ENCODE data around the gene ACADM. TPM values are rescaled to one million over a fixed set of nuclear protein-coding genes. Genes with fewer than 3 reads are reported as not detected.

The ACADM gene
- total and polyA plus RNA-seq, 4 experiments from 2014 or later, result 31.9 to 67.2 (median 41.6) TPM

- CTCF ChIA-PET (ENCODE audit: partially characterized antibody), result no interaction called here
- peaks cover 24% of the 10 kb centered on the region for H3K36me3 ChIP-seq (ENCODE audit: insufficient read depth, low read length)
- DNase-seq, result no peak
- Mint-ChIP-seq H3K9me3 (no peaks in the 10 kb centered on the region), H3K27ac (peak overlapping the region; percentile 80 to 100 (median 93)), H3K36me3 (peaks cover 49 to 79% of the 10 kb centered on the region in 2 donors), H3K4me1 (peaks cover 41 to 80% (median 61%) of the 10 kb centered on the region in 4 donors), H3K27me3 (no peaks in the 10 kb centered on the region), H3K4me3 (peak overlapping the region in 6 of 8 donors; percentile 26 to 100 (median 98))
- no peak overlapping the region for H3K4me3 ChIP-seq (ENCODE audit: low read length in 2 of 2)
- H3K9me3 ChIP-seq (ENCODE audit: control insufficient read depth in 1 of 2, low read length in 2 of 2), result no peaks in the 10 kb centered on the region
- intact Hi-C loops (cut with micrococcal nuclease), result loop anchor here (5.0 to 10.0 kb wide), 3 partner anchors 282 to 1593 kb away; partner anchors contain the start of genes CRYZ, FPGT, LRRIQ3 and ST6GALNAC3
- POLR2A ChIA-PET (ENCODE audit: partially characterized antibody), result no interaction called here
- no peaks in the 10 kb centered on the region for H3K27me3 ChIP-seq (ENCODE audit: insufficient read depth, low read length)
- peak overlapping the region; percentile 36 for H3K27ac ChIP-seq (ENCODE audit: low read depth, low read length)
- peaks cover 60% of the 10 kb centered on the region for H3K4me1 ChIP-seq (ENCODE audit: insufficient read depth, low read length)
These were observed 65.5 kb downstream of the ACADM start for GRCh38 chr1:75789988-75790387.

- Histone ChIP-seq H3K4me3 (ENCODE audit: low read length in 2 of 2) (no peak overlapping the region), H3K27ac (ENCODE audit: low read depth, low read length) (peak overlapping the region; percentile 36), H3K4me1 (ENCODE audit: insufficient read depth, low read length) (peaks cover 53% of the 10 kb centered on the region), H3K27me3 (ENCODE audit: insufficient read depth, low read length) (no peaks in the 10 kb centered on the region), H3K9me3 (ENCODE audit: control insufficient read depth in 1 of 2, low read length in 2 of 2) (no peaks in the 10 kb centered on the region), H3K36me3 (ENCODE audit: insufficient read depth, low read length) (peaks cover 34% of the 10 kb centered on the region)
- CTCF ChIA-PET (ENCODE audit: partially characterized antibody), result no interaction called here
- H3K36me3 Mint-ChIP-seq, result peaks cover 53 to 82% of the 10 kb centered on the region in 2 donors
- no peaks in the 10 kb centered on the region for H3K9me3 Mint-ChIP-seq
- POLR2A ChIA-PET (ENCODE audit: partially characterized antibody), result no interaction called here
- no peak for DNase-seq
- peaks cover 37 to 70% (median 55%) of the 10 kb centered on the region in 4 donors for H3K4me1 Mint-ChIP-seq
- intact Hi-C loops (cut with micrococcal nuclease), result no loop called here
- peak overlapping the region in 6 of 8 donors; percentile 20 to 99 (median 68) for H3K4me3 Mint-ChIP-seq
- H3K27ac Mint-ChIP-seq, result peak overlapping the region; percentile 80 to 96 (median 93)
- no peaks in the 10 kb centered on the region for H3K27me3 Mint-ChIP-seq
These were observed 66.5 kb downstream of the ACADM start for GRCh38 chr1:75791022-75791421.

GRCh38 chr1:75792091-75792490, 67.6 kb downstream of the ACADM start:
- peaks cover 41% of the 10 kb centered on the region for H3K36me3 ChIP-seq (ENCODE audit: insufficient read depth, low read length)
- ChIA-PET POLR2A (ENCODE audit: partially characterized antibody) (no interaction called here), CTCF (ENCODE audit: partially characterized antibody) (no interaction called here)
- H3K9me3 ChIP-seq (ENCODE audit: control insufficient read depth in 1 of 2, low read length in 2 of 2), result no peaks in the 10 kb centered on the region
- Mint-ChIP-seq H3K4me3 (no peak overlapping the region), H3K9me3 (no peaks in the 10 kb centered on the region), H3K27me3 (no peaks in the 10 kb centered on the region), H3K4me1 (peaks cover 39 to 66% (median 51%) of the 10 kb centered on the region in 4 donors), H3K27ac (peak overlapping the region in 1 of 7 donors; percentile 95), H3K36me3 (peaks cover 60 to 81% of the 10 kb centered on the region in 2 donors)
- DNase-seq, result no peak
- intact Hi-C loops (cut with micrococcal nuclease), result no loop called here
- H3K4me1 ChIP-seq (ENCODE audit: insufficient read depth, low read length), result peaks cover 52% of the 10 kb centered on the region
- no peak overlapping the region for H3K27ac ChIP-seq (ENCODE audit: low read depth, low read length)
- no peaks in the 10 kb centered on the region for H3K27me3 ChIP-seq (ENCODE audit: insufficient read depth, low read length)
- no peak overlapping the region for H3K4me3 ChIP-seq (ENCODE audit: low read length in 2 of 2)

GRCh38 chr1:75794382-75794781, 69.9 kb downstream of the ACADM start:
- H3K27ac Mint-ChIP-seq, result peak overlapping the region in 1 of 7 donors; percentile 69
- DNase-seq, result no peak
- Histone ChIP-seq H3K27me3 (ENCODE audit: insufficient read depth, low read length) (no peaks in the 10 kb centered on the region), H3K36me3 (ENCODE audit: insufficient read depth, low read length) (peaks cover 41% of the 10 kb centered on the region), H3K4me1 (ENCODE audit: insufficient read depth, low read length) (peaks cover 29% of the 10 kb centered on the region), H3K27ac (ENCODE audit: low read depth, low read length) (no peak overlapping the region), H3K9me3 (ENCODE audit: control insufficient read depth in 1 of 2, low read length in 2 of 2) (no peaks in the 10 kb centered on the region), H3K4me3 (ENCODE audit: low read length in 2 of 2) (no peak overlapping the region)
- no peak overlapping the region for H3K4me3 Mint-ChIP-seq
- peaks cover 25 to 48% (median 32%) of the 10 kb centered on the region in 4 donors for H3K4me1 Mint-ChIP-seq
- ChIA-PET POLR2A (ENCODE audit: partially characterized antibody) (interaction anchor here (3.1 kb wide), 1 partner anchor 9 kb away, joined by 20 read pairs; the partner anchor contains the start of gene RABGGTB), CTCF (ENCODE audit: partially characterized antibody) (no interaction called here)
- H3K36me3 Mint-ChIP-seq, result peaks cover 53 to 74% of the 10 kb centered on the region in 2 donors
- intact Hi-C loops (cut with micrococcal nuclease), result no loop called here
- no peaks in the 10 kb centered on the region for H3K9me3 Mint-ChIP-seq
- H3K27me3 Mint-ChIP-seq, result no peaks in the 10 kb centered on the region

GRCh38 chr1:75795703-75796193, 71.2 kb downstream of the ACADM start:
- no peaks in the 10 kb centered on the region for H3K9me3 Mint-ChIP-seq
- Histone ChIP-seq H3K27me3 (ENCODE audit: insufficient read depth, low read length) (no peaks in the 10 kb centered on the region), H3K27ac (ENCODE audit: low read depth, low read length) (no peak overlapping the region), H3K4me1 (ENCODE audit: insufficient read depth, low read length) (peaks cover 15% of the 10 kb centered on the region), H3K36me3 (ENCODE audit: insufficient read depth, low read length) (peaks cover 41% of the 10 kb centered on the region), H3K4me3 (ENCODE audit: low read length in 2 of 2) (no peak overlapping the region), H3K9me3 (ENCODE audit: control insufficient read depth in 1 of 2, low read length in 2 of 2) (no peaks in the 10 kb centered on the region)
- ChIA-PET POLR2A (ENCODE audit: partially characterized antibody) (interaction anchor here (0.6 to 3.1 kb wide), 2 partner anchors 10 to 1886 kb away, joined by 3 to 20 read pairs; partner anchors contain the start of gene RABGGTB), CTCF (ENCODE audit: partially characterized antibody) (interaction anchor here (0.6 kb wide), 2 partner anchors 9 to 29 kb away, joined by 3 to 4 read pairs; no protein-coding TSS in a partner anchor)
- intact Hi-C loops (cut with micrococcal nuclease), result no loop called here
- H3K4me1 Mint-ChIP-seq, result peaks cover 14 to 34% (median 19%) of the 10 kb centered on the region in 4 donors
- no peaks in the 10 kb centered on the region for H3K27me3 Mint-ChIP-seq
- DNase-seq, result no peak
- peaks cover 42 to 61% of the 10 kb centered on the region in 2 donors for H3K36me3 Mint-ChIP-seq
- H3K27ac Mint-ChIP-seq, result peak overlapping the region in 1 of 7 donors; percentile 8
- peak overlapping the region in 1 of 8 donors; percentile 46 for H3K4me3 Mint-ChIP-seq

GRCh38 chr1:75796376-75797272, 72.1 kb downstream of the ACADM start, which contains the start of gene MSH4:
TSS of gene MSH4 (plus strand) at chr1:75796882. CDS start at chr1:75796986, 104 bp downstream.
- no peaks in the 10 kb centered on the region for H3K9me3 Mint-ChIP-seq
- intact Hi-C loops (cut with micrococcal nuclease), result no loop called here
- Histone ChIP-seq H3K9me3 (ENCODE audit: control insufficient read depth in 1 of 2, low read length in 2 of 2) (no peaks in the 10 kb centered on the region), H3K4me3 (ENCODE audit: low read length in 2 of 2) (no peak within 1 kb of the TSS), H3K27me3 (ENCODE audit: insufficient read depth, low read length) (no peaks in the 10 kb centered on the region), H3K27ac (ENCODE audit: low read depth, low read length) (no peak within 1 kb of the TSS), H3K36me3 (ENCODE audit: insufficient read depth, low read length) (peaks cover 35% of the 10 kb centered on the region), H3K4me1 (ENCODE audit: insufficient read depth, low read length) (peaks cover 7% of the 10 kb centered on the region)
- no peak for DNase-seq
- peak within 1 kb of the TSS in 1 of 8 donors; percentile 46 for H3K4me3 Mint-ChIP-seq
- H3K36me3 Mint-ChIP-seq, result peaks cover 33 to 52% of the 10 kb centered on the region in 2 donors
- H3K4me1 Mint-ChIP-seq, result peaks cover 7 to 25% (median 12%) of the 10 kb centered on the region in 4 donors
- H3K27ac Mint-ChIP-seq, result peak within 1 kb of the TSS in 3 of 7 donors; percentile 8 to 62 (median 43)
- POLR2A ChIA-PET (ENCODE audit: partially characterized antibody), result interaction anchor here (3.1 kb wide), 1 partner anchor 11 kb away, joined by 20 read pairs; the partner anchor contains the start of gene RABGGTB
- CTCF ChIA-PET (ENCODE audit: partially characterized antibody), result no interaction called here
- no peaks in the 10 kb centered on the region for H3K27me3 Mint-ChIP-seq

- POLR2A ChIA-PET (ENCODE audit: partially characterized antibody), result interaction anchor here (3.1 kb wide), 1 partner anchor 11 kb away, joined by 20 read pairs; the partner anchor contains the start of gene RABGGTB
- peaks cover 2% of the 10 kb centered on the region for H3K4me1 ChIP-seq (ENCODE audit: insufficient read depth, low read length)
- peaks cover 29% of the 10 kb centered on the region for H3K36me3 ChIP-seq (ENCODE audit: insufficient read depth, low read length)
- H3K27me3 ChIP-seq (ENCODE audit: insufficient read depth, low read length), result no peaks in the 10 kb centered on the region
- no peaks in the 10 kb centered on the region for H3K9me3 ChIP-seq (ENCODE audit: control insufficient read depth in 1 of 2, low read length in 2 of 2)
- intact Hi-C loops (cut with micrococcal nuclease), result no loop called here
- CTCF ChIA-PET (ENCODE audit: partially characterized antibody), result no interaction called here
- DNase-seq, result no peak
- Mint-ChIP-seq H3K36me3 (peaks cover 30 to 47% of the 10 kb centered on the region in 2 donors), H3K4me3 (no peak overlapping the region), H3K27ac (peak overlapping the region in 1 of 7 donors; percentile 43), H3K9me3 (no peaks in the 10 kb centered on the region), H3K4me1 (peaks cover 4 to 23% (median 10%) of the 10 kb centered on the region in 4 donors), H3K27me3 (no peaks in the 10 kb centered on the region)
- no peak overlapping the region for H3K4me3 ChIP-seq (ENCODE audit: low read length in 2 of 2)
- no peak overlapping the region for H3K27ac ChIP-seq (ENCODE audit: low read depth, low read length)
These were observed 72.7 kb downstream of the ACADM start for GRCh38 chr1:75797273-75797588.
